Measurements from ENCODE around the gene GAK. TPM values are rescaled to one million over a fixed set of nuclear protein-coding genes. Genes with fewer than 3 reads are reported as not detected.

GAK gene
- total RNA-seq, 1 donor from 2014 or later: 191 TPM

GRCh38 chr4:893276-893994, 38.7 kb downstream of the GAK start:
- intact Hi-C loops (cut with micrococcal nuclease): loop anchor here (5.0 kb wide), 1 partner anchor 151 kb away; no protein-coding TSS in a partner anchor

- intact Hi-C loops (cut with micrococcal nuclease): loop anchor here (5.0 kb wide), 1 partner anchor 150 kb away; no protein-coding TSS in a partner anchor
Measured at GRCh38 chr4:892780-893179, 39.3 kb downstream of the GAK start.

- intact Hi-C loops (cut with micrococcal nuclease): loop anchor here (5.0 kb wide), 1 partner anchor 149 kb away; no protein-coding TSS in a partner anchor
Measured at GRCh38 chr4:891747-892146, 40.4 kb downstream of the GAK start.

- intact Hi-C loops (cut with micrococcal nuclease): loop anchor here (5.0 kb wide), 1 partner anchor 148 kb away; no protein-coding TSS in a partner anchor
Measured at GRCh38 chr4:890036-890695, 42.0 kb downstream of the GAK start.

- intact Hi-C loops (cut with micrococcal nuclease): no loop called here
Measured at GRCh38 chr4:889516-889915, 42.6 kb downstream of the GAK start.

- intact Hi-C loops (cut with micrococcal nuclease): no loop called here
Measured at GRCh38 chr4:888029-888428, 44.1 kb downstream of the GAK start.

GRCh38 chr4:887034-887763, 44.9 kb downstream of the GAK start:
- intact Hi-C loops (cut with micrococcal nuclease): no loop called here

- intact Hi-C loops (cut with micrococcal nuclease): no loop called here
Measured at GRCh38 chr4:886244-886643, 45.9 kb downstream of the GAK start.

- intact Hi-C loops (cut with micrococcal nuclease): no loop called here
Measured at GRCh38 chr4:885353-885752, 46.8 kb downstream of the GAK start.

- intact Hi-C loops (cut with micrococcal nuclease): no loop called here
Measured at GRCh38 chr4:884896-885295, 47.2 kb downstream of the GAK start.

GRCh38 chr4:884259-884658, 47.9 kb downstream of the GAK start:
- intact Hi-C loops (cut with micrococcal nuclease): no loop called here

GRCh38 chr4:883377-884095, 48.6 kb downstream of the GAK start:
- intact Hi-C loops (cut with micrococcal nuclease): no loop called here

GRCh38 chr4:882646-883045, 49.5 kb downstream of the GAK start:
- intact Hi-C loops (cut with micrococcal nuclease): no loop called here

GRCh38 chr4:881709-882108, 50.4 kb downstream of the GAK start:
- intact Hi-C loops (cut with micrococcal nuclease): no loop called here

- intact Hi-C loops (cut with micrococcal nuclease): no loop called here
Measured at GRCh38 chr4:880684-881405, 51.3 kb downstream of the GAK start.

- intact Hi-C loops (cut with micrococcal nuclease): loop anchor here (1.0 to 2.0 kb wide), 10 partner anchors 53 to 637 kb away; partner anchors contain the start of genes ATP5ME, DGKQ, GAK and IDUA
Measured at GRCh38 chr4:879729-880077, 52.4 kb downstream of the GAK start.

- intact Hi-C loops (cut with micrococcal nuclease): loop anchor here (1.0 to 2.0 kb wide), 10 partner anchors 53 to 637 kb away; partner anchors contain the start of genes ATP5ME, DGKQ, GAK and IDUA
Measured at GRCh38 chr4:878796-879728, 53.1 kb downstream of the GAK start.

GRCh38 chr4:877502-877901, 54.6 kb downstream of the GAK start:
- intact Hi-C loops (cut with micrococcal nuclease): no loop called here

GRCh38 chr4:876780-877179, 55.3 kb downstream of the GAK start:
- intact Hi-C loops (cut with micrococcal nuclease): no loop called here
